DND-41 (cell line): ENCODE results near the gene CD300LD.

ENCODE experiments used
- EZH2 ChIP-seq: IDR thresholded peaks from 3 replicates; pipeline ENCODE4 v1.6.1; 2012; ENCODE audit warnings: borderline replicate concordance, low read depth, mild to moderate bottlenecking, moderate library complexity, low read length, inconsistent platforms; ENCODE audit not compliant: severe bottlenecking
- TF ChIP-seq, protein P1 (sequence below): IDR thresholded peaks from 2 replicates; pipeline ENCODE4 v1.5.1; 2012; ENCODE audit warnings: borderline replicate concordance, low read length, moderate library complexity, mild to moderate bottlenecking; ENCODE audit not compliant: poor library complexity, severe bottlenecking; ENCODE audit errors: extremely low read depth

- TF ChIP-seq EZH2: no peak
- TF ChIP-seq, protein P1, sequence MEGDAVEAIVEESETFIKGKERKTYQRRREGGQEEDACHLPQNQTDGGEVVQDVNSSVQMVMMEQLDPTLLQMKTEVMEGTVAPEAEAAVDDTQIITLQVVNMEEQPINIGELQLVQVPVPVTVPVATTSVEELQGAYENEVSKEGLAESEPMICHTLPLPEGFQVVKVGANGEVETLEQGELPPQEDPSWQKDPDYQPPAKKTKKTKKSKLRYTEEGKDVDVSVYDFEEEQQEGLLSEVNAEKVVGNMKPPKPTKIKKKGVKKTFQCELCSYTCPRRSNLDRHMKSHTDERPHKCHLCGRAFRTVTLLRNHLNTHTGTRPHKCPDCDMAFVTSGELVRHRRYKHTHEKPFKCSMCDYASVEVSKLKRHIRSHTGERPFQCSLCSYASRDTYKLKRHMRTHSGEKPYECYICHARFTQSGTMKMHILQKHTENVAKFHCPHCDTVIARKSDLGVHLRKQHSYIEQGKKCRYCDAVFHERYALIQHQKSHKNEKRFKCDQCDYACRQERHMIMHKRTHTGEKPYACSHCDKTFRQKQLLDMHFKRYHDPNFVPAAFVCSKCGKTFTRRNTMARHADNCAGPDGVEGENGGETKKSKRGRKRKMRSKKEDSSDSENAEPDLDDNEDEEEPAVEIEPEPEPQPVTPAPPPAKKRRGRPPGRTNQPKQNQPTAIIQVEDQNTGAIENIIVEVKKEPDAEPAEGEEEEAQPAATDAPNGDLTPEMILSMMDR: no peak
These were observed 46.2 kb downstream of the CD300LD start, which contains the start of gene CD300C for GRCh38 chr17:74545843-74546230.
